ENCODE results near the gene EHD1. TPM values are rescaled to one million over a fixed set of nuclear protein-coding genes. Genes with fewer than 3 reads are reported as not detected.
A peak's percentile ranks its signal among the peaks of the same experiment; 100 is the strongest.

The EHD1 gene
- total and polyA plus RNA-seq, 2 of the 8 experiments (the other 6 are each of a cell fraction or from before 2014, with no cell fraction given): 31.5 to 42.9 TPM

- TF ChIP-seq ATF2 (IDR thresholded peaks at IDR 0.05; ENCODE audit: low read length) (no peak), SIX5 (IDR thresholded peaks at IDR 0.05; ENCODE audit: low read depth, low read length) (no peak), EP300 (IDR thresholded peaks at IDR 0.05; ENCODE audit: borderline replicate concordance in 1 of 2, low read depth in 2 of 2, low read length in 2 of 2) (no peak), SAP30 (IDR thresholded peaks at IDR 0.05; ENCODE audit: insufficient read depth, insufficient replicate concordance, low read length) (peak; percentile 45), TEAD4 (IDR thresholded peaks at IDR 0.05; ENCODE audit: low read depth, low read length) (no peak), FOSL1 (IDR thresholded peaks at IDR 0.05; ENCODE audit: insufficient read depth, low read depth, low read length) (no peak), CHD1 (IDR thresholded peaks at IDR 0.05; ENCODE audit: low read depth, low read length) (no peak)
- TF ChIP-seq, protein P1, sequence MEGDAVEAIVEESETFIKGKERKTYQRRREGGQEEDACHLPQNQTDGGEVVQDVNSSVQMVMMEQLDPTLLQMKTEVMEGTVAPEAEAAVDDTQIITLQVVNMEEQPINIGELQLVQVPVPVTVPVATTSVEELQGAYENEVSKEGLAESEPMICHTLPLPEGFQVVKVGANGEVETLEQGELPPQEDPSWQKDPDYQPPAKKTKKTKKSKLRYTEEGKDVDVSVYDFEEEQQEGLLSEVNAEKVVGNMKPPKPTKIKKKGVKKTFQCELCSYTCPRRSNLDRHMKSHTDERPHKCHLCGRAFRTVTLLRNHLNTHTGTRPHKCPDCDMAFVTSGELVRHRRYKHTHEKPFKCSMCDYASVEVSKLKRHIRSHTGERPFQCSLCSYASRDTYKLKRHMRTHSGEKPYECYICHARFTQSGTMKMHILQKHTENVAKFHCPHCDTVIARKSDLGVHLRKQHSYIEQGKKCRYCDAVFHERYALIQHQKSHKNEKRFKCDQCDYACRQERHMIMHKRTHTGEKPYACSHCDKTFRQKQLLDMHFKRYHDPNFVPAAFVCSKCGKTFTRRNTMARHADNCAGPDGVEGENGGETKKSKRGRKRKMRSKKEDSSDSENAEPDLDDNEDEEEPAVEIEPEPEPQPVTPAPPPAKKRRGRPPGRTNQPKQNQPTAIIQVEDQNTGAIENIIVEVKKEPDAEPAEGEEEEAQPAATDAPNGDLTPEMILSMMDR (IDR thresholded peaks at IDR 0.05; ENCODE audit: control extremely low read depth in 1 of 3, insufficient read depth in 1 of 3, low read depth in 1 of 3, low read length in 3 of 3): peak; percentile 66 to 76 (median 71)
Observed at GRCh38 chr11:64878494-64879243, at the start of gene EHD1 (continued).
